DOHH2 (cell line): Measurements from ENCODE around the gene CNPY1.

Experiments used
- CTCF ChIP-seq: fragments of 200-600 bp; sonication (generic); IDR thresholded peaks from one replicate; pipeline ENCODE4 v1.5.1; 2014; ENCODE audit warnings: antibody characterized with exemption, mild to moderate bottlenecking, low read depth, low read length; ENCODE audit not compliant: poor library complexity, severe bottlenecking
- EZH2phosphoT487 ChIP-seq: fragments of 200-600 bp; sonication (generic); IDR thresholded peaks from 2 replicates; pipeline ENCODE4 v1.6.1; 2017; ENCODE audit warnings: borderline replicate concordance, mild to moderate bottlenecking, antibody characterized with exemption, low read length, moderate library complexity, mixed read lengths

GRCh38 chr7:155538293-155538692, 8.1 kb downstream of the CNPY1 start:
- TF ChIP-seq CTCF (no peak), EZH2phosphoT487 (no peak)
